ENCODE data around the gene LIMCH1. TPM values are rescaled to one million over a fixed set of nuclear protein-coding genes. Genes with fewer than 3 reads are reported as not detected.

LIMCH1 gene
- total RNA-seq, 1 experiment from 2014 or later: 3.3 TPM

- H3K23me2 ChIP-seq (ENCODE audit: insufficient read length, low read depth, low read length, poor library complexity, severe bottlenecking): no peaks in the 10 kb centered on the region
- H3K4me2 ChIP-seq (ENCODE audit: insufficient read depth, insufficient read length, low read length): no peak overlapping the region
- no peak overlapping the region for H2BK15ac ChIP-seq (ENCODE audit: low read depth, low read length)
- H3K4me1 Mint-ChIP-seq: peaks cover 2 to 3% of the 10 kb centered on the region in 2 experiments; a peak in 1 of 4 replicates
- no peak overlapping the region for H3K56ac ChIP-seq (ENCODE audit: insufficient read length, low read depth, low read length)
- H3K18ac ChIP-seq (ENCODE audit: insufficient read length, low read depth, low read length): no peak overlapping the region
- no peaks in the 10 kb centered on the region for H3K79me1 ChIP-seq (ENCODE audit: insufficient read depth, low read depth, low read length, poor library complexity, severe bottlenecking)
- peaks cover 5% of the 10 kb centered on the region; the same call in 1 of the 2 replicates for H3K4me1 ChIP-seq (ENCODE audit: insufficient read depth, low read length)
- no peak overlapping the region for H3T11ph ChIP-seq (ENCODE audit: low read length)
- H3K79me2 ChIP-seq (ENCODE audit: insufficient read depth, low read length): no peaks in the 10 kb centered on the region
- WGBS (ENCODE audit: extremely low coverage, insufficient read length, low lambda C conversion rate): no CpG with 5 or more reads among the region's 4 CpGs
- no peaks in the 10 kb centered on the region for H4K20me1 ChIP-seq (ENCODE audit: control insufficient read depth, insufficient read depth, insufficient read length)
- no peak overlapping the region for H2BK120ac ChIP-seq (ENCODE audit: low read depth, low read length, poor library complexity, severe bottlenecking)
- H3K4ac ChIP-seq (ENCODE audit: low read depth, low read length): no peak overlapping the region
- H3K9me3 ChIP-seq (ENCODE audit: control insufficient read depth, low read depth, low read length): no peaks in the 10 kb centered on the region
- no peak overlapping the region for H3K4me3 Mint-ChIP-seq
- no peak overlapping the region for H3K27ac Mint-ChIP-seq
- H3K9me3 Mint-ChIP-seq: no peaks in the 10 kb centered on the region
- H4K5ac ChIP-seq (ENCODE audit: insufficient read length, low read depth, low read length): no peak overlapping the region
- no peak overlapping the region for H2AFZ ChIP-seq (ENCODE audit: low read length)
- no peak overlapping the region for H4K8ac ChIP-seq (replicated peaks; ENCODE audit: insufficient read length, low read depth, low read length)
- H3K36me3 Mint-ChIP-seq (ENCODE audit: insufficient read depth in 1 of 3, low read depth in 3 of 3): 0 out of 7 replicates have a peak, but pooled peaks cover 0 to 8% (median 0%) of the 10 kb centered on the region in 3 experiments
- no peak for DNase-seq
- no peaks in the 10 kb centered on the region for H3K27me3 Mint-ChIP-seq (ENCODE audit: low read depth)
- H2BK5ac ChIP-seq (ENCODE audit: insufficient read length, low read length): no peak overlapping the region
- H3K27ac ChIP-seq (ENCODE audit: insufficient read length, low read depth, low read length): no peak overlapping the region
- H3K23ac ChIP-seq (ENCODE audit: insufficient read length, low read depth, low read length): no peak overlapping the region
- H3K9ac ChIP-seq (ENCODE audit: extremely low read depth, insufficient read length, low read length): no peak overlapping the region
- H2BK12ac ChIP-seq (ENCODE audit: insufficient read length, low read depth, low read length): no peak overlapping the region
- no peak overlapping the region for H2AK5ac ChIP-seq (ENCODE audit: insufficient read length, low read length)
- TF ChIP-seq CTCF (conservative IDR thresholded peaks at IDR 0.05): no peak
- no peak overlapping the region for H4K91ac ChIP-seq (ENCODE audit: insufficient read length, low read depth, low read length)
- H3K27me3 ChIP-seq (ENCODE audit: insufficient read depth, low read length): no peaks in the 10 kb centered on the region
- no peak overlapping the region for H3K14ac ChIP-seq (ENCODE audit: insufficient read depth, low read length)
- no peak overlapping the region for H2BK20ac ChIP-seq (ENCODE audit: low read depth, low read length, poor library complexity, severe bottlenecking)
Measured at GRCh38 chr4:41573502-41574001, 35.6 kb downstream of the LIMCH1 start.
